Fibroblast of upper back skin (primary cell): ENCODE measurements around the gene FBXW5.

ENCODE experiments used
- DNase-seq: peaks from one replicate; pipeline ENCODE4 v3.0.0-alpha.2; 2013

The FBXW5 gene, protein sequence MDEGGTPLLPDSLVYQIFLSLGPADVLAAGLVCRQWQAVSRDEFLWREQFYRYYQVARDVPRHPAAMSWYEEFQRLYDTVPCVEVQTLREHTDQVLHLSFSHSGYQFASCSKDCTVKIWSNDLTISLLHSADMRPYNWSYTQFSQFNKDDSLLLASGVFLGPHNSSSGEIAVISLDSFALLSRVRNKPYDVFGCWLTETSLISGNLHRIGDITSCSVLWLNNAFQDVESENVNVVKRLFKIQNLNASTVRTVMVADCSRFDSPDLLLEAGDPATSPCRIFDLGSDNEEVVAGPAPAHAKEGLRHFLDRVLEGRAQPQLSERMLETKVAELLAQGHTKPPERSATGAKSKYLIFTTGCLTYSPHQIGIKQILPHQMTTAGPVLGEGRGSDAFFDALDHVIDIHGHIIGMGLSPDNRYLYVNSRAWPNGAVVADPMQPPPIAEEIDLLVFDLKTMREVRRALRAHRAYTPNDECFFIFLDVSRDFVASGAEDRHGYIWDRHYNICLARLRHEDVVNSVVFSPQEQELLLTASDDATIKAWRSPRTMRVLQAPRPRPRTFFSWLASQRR

DNA sequence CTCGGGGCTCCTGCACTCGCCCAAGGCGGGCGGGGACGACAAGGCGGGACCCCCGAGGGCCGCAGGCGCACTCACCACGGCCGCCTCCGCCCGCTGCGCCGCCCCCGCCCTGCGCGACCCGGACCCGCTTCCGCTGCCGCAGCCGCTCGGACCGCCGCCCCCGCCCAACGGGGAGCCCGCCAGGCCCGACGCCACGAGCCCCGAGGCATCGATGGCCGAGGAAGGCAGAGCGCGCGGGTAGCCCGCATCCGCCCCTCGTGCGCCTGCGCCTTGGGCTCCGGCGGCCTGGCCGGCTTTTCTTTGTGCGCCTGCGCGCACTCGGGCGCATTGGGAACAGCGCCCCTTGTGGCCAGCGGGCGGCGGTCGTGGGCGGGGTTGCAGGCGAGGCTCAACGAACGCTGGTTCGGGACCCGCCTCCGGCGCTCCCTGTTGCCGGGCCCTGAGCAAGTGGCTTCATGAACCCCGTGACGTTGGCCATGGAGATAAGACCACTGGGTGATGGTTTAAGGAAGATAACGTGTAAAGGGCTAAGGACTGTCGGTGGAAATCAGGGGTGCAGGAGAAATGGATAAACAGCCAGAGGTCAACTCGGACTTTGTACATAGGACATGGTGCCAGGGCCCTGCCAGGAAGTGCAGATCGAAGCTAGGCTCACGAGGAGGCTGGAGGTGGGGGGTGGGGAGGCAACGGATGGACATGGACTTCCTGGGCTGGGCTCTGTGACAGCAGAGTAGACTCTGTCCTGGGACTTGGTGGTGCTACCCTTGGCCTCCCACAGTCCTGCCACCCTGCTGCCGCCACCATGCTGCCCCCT lies at the start of gene FBXW5, which contains the start of gene C8G:
Gene FBXW5 (minus strand): TSS at position 220 of the 814 bp plus-strand sequence. CDS start 655 bp downstream, outside the sequence.
Gene C8G (plus strand): TSS at position 725 of the 814 bp plus-strand sequence. CDS start 78 bp downstream, at position 803.
- DNase-seq, result peak; percentile 92

DNA sequence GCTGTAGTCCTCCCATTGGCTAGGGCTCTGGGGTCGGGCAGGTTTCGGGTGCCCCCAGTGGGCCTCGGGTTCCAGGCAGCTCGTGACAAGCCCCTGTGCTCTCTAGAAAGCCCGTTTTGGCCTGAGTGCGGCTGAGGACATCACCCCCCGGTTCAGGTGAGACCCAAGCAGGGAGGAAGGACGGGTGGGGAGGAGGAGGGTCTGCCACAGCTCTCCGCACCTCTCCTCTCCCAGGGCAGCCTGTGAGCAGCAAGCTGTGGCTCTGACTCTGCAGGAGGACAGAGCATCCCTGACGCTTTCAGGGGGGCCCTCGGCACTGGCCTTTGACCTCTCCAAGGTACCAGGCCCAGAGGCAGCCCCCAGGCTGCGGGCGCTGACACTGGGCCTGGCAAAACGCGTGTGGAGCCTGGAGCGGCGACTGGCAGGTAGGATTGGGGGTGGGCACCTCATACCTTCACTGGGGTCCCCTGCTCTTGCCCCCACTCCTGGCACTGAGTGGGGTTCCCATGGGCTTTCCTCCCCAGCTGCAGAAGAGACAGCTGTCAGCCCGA lies 48.4 kb upstream of the FBXW5 start:
- no peak for DNase-seq

GRCh38 chr9:136991993-136992818 lies 47.7 kb upstream of the FBXW5 start, which contains the start of gene PAXX:
PAXX (plus strand) TSS chr9:136992422; CDS start chr9:136992444, 22 bp downstream.
- peak; percentile 88 for DNase-seq

- DNase-seq, result no peak
These were observed 45.8 kb upstream of the FBXW5 start for GRCh38 chr9:136990242-136990911.

DNA sequence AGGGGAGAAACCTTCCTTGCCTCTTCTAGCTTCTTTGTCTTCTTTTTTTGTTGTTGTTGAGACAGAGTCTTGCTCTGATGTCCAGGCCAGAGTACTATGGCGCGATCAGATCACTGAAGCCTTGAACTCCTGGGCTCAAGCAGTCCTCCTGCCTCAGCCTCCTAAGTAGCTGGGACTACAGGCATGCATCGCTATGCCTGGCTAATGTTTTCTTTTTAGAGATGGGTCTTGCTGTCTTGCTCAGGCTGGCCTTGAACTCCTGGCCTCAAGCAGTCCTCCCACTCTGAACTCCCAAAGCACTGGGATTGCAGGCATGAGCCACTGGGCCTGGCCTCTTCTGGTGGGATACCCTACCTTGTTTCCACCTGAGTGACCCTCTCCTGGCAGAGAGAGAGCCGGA lies 44.3 kb upstream of the FBXW5 start:
- DNase-seq, result no peak

- DNase-seq, result no peak
These were observed 41.3 kb upstream of the FBXW5 start for GRCh38 chr9:136985853-136986252.

- DNase-seq, result no peak
These were observed 40.6 kb upstream of the FBXW5 start for GRCh38 chr9:136985027-136985602.

GRCh38 chr9:136984464-136985026 lies 40.0 kb upstream of the FBXW5 start:
- no peak for DNase-seq

DNA sequence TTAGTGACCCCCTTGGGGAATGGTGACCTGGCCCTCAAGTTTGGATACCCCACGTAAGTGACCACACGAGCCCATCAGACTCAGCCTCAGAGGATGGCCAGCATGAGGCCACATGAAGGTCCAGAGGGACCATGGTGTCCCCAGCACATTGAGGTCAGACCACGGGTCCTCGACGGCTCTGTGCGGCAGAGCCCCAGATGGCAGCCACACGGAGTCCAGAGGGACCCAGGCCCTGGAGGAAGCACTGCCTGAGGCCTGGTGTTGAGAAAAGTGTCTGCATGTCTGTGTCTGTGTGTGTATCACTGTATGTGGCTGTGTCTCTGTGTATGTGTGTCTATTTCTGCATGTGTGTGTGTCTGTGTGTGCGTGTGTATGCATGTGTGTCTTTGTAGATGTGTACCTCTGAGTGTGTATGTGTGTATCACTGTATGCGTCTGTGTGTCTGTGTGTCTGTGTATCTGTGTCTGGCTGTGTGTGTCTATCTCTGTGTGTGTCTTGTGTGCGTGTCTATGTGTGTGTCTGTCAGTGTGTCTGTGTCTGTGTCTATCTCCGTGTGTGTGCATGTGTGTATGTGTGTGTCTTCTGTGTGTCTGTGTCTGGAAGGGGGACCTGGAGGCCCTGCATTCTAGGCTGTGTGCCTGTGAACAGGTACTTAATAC lies 39.2 kb upstream of the FBXW5 start:
- DNase-seq, result no peak

DNA sequence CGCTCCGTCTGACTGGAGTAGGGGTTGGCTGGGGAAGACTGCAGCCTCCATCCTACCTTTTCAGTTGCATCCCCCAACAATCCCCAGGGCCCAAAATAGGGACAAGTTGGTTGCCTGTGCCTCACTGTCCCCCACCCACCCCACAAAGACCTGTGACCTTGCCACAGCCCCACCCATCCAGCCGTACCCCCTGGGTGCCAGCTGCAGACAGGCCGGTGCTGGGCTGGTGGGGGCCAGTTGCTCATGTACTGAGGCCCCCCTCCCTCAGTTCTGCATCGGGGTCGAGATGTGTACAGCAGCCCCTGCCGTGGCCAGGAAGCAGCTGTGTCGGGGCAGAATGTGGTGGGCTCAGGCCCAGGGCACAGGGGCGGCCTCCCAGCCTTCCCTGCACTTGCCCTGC lies 38.6 kb upstream of the FBXW5 start:
- DNase-seq, result no peak

DNA sequence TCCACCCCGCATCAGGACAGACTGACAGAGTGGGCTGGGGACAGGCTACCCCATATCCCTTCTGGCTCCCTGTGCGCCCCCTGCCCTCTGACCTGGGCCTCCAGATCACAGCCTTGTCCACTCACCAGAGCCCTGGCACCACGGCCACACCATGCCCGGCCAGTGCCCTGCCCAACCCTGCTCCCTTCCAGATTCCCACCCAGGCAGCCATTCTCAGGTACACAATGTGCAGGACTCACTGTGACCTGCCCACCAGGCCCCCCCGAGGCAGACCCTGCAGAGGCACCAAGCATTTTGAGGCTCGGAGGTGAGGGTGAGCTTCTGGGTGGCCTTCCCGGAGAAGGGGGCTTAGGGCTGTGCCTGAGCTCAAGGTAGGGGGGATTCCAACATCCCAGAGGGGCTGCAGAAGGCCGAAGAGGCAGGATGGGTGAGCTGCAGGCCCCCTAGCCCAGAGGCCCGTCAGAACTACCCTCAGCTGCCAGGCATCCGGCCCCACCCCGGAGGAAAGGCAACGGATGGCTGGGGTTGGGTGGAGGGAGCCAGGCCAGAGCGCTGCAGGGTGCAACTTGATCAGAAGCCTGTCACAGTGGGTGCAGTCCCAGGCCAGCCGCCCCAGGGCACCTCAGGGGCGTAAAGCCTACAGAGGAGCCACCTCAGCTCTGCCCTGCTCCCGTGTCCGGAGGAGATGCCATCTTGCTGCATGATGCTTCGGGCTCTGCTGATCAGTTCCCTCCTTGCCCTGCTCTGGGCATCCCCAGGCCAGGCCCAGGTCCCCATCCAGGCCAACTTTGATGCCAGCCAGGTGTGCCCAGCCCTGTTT lies 37.9 kb upstream of the FBXW5 start, which contains the start of gene LCNL1:
Gene LCNL1 (plus strand): TSS at position 762 of the 820 bp plus-strand sequence. CDS start 594 bp downstream, outside the sequence.
- no peak for DNase-seq

DNA sequence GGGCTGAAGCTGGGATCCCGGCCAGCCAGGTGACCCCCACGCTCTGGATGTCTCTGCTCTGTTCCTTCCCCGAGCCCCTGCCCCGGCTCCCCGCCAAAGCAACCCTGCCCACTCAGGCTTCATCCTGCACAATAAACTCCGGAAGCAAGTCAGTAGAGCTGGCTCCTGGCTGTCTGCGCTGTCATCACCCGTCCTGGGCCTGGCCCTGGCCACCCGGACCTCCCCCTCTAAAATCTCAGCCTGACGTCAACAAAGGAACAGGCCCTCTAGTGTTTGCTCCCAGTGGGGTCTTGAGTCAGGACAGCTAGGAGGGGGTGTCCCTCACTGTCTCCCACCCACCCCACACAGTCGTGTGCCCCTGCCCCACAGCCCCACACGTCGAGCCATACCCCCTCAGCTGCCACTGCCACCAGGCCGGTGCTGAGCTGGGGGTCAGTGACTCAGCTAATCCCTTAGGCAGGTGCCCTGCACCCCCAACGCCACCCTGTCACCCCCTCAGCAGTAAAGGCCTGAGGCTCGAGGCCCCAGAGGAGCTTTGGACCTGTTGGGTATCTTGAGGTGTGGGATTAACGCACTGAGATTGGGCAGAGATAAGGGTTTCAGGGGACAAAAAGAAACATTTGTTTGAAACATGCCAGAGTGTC lies 37.2 kb upstream of the FBXW5 start:
- DNase-seq, result no peak

DNA sequence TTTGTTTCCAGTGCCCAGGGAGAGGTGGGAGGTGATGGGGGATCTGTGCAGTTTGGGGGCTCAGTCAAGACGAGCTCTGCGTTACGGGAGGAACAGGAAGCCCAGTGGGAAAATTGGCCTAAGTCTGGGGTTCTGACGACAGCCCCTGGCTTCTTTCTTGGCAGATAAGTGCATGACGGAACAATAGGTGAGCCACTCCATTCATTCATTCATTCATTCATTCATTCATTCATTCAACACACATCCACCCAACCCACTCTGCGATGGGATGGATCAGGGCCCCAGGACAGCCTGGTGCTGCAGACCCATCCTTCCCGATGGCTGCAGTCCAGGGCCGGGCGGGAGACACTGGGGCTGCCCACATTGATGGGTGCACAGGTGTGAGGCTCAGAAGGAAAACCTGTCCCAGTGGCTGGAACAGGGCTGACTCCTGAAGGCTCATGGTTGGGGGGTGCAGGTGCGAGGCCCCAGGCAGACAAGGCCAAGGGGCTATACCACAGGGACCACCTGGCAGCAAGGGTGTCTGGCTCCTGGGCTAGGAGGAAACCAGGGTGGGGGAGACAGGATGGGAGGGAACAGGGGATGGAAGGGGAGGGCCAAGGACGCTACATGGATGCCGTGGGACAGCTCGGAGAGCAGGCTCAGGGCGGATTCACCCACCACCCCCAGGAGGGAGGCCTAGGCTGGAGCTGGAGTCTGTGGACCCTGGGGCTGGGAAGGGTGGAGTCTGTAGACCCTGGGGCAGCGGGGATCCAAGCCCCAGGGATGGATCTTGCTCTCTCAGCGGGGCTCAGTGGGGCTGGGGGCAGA lies 36.3 kb upstream of the FBXW5 start:
- DNase-seq, result no peak

DNA sequence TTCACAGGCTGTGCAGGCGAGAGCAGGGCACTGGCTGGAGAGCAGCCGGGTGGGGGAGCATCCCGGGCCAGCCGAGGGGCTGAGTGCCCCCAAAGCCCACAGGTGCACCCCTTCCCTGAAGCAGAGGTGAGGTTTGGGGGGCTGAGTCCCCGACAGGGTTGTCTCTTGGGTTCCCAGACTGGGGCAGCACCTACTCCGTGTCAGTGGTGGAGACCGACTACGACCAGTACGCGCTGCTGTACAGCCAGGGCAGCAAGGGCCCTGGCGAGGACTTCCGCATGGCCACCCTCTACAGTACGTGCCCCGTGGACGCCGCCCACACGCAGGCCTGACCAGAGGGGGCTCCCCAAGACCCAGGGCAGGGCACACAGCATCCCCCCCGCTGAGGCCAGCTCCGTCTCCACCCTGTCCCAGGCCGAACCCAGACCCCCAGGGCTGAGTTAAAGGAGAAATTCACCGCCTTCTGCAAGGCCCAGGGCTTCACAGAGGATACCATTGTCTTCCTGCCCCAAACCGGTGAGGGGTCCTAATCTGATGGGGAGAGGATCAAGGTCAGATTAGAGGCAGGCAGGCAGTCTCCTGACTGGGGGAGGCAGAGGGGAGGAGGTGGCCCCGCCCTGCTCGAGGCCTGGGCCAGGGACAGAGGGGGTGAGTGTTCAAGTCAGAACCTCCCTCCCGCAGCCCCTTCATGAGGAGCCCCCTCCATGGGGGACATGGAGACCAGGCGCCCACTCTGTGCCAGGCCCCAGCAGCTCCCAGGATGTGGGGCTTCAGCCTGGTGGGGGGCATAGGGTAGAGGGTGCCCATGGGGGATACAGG lies 35.4 kb upstream of the FBXW5 start:
- no peak for DNase-seq

DNA sequence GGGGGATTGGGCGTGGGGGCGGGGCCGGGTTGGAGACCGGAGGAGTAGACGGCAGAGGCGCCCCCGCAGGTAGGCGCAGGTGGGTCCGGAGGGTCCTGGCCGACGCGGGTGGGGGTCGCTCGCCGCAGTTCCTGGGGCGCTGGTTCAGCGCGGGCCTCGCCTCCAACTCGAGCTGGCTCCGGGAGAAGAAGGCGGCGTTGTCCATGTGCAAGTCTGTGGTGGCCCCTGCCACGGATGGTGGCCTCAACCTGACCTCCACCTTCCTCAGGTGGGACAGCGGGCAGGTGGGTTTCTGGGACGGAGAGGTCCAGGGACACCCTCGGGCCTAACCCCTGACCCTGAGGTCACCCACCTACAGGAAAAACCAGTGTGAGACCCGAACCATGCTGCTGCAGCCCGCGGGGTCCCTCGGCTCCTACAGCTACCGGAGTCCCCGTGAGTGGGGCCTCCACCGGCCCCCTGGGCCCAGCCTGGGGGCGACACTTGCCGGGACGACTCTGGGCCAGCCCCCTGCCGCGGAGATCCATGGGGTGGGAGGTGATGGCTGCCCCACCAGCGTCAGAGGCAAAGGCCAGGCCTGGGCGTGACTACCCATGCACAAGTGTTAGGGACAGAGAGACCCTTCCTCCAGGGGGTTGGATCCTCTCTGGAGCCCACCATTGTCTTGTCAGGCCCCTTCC lies 34.5 kb upstream of the FBXW5 start:
- DNase-seq, result no peak
